Mammary epithelial cell (primary cell): ENCODE results near the gene TCP11.

Source experiments
- CTCF ChIP-seq, 2 donors: IDR thresholded peaks in 1 of 2; conservative IDR thresholded peaks in 1 of 2; 2 replicates each; pipeline ENCODE4 v1.5.1; 2011 to 2012; ENCODE audit warnings: inconsistent platforms in 2 of 2, low read length in 2 of 2, mild to moderate bottlenecking in 2 of 2, control low read depth in 1 of 2, low read depth in 1 of 2; ENCODE audit not compliant: insufficient read depth in 1 of 2; ENCODE audit errors: extremely low read depth in 1 of 2
- EZH2 ChIP-seq: IDR thresholded peaks from 2 replicates; pipeline ENCODE4 v1.6.1; 2012; ENCODE audit warnings: low read length, inconsistent platforms, borderline replicate concordance

DNA sequence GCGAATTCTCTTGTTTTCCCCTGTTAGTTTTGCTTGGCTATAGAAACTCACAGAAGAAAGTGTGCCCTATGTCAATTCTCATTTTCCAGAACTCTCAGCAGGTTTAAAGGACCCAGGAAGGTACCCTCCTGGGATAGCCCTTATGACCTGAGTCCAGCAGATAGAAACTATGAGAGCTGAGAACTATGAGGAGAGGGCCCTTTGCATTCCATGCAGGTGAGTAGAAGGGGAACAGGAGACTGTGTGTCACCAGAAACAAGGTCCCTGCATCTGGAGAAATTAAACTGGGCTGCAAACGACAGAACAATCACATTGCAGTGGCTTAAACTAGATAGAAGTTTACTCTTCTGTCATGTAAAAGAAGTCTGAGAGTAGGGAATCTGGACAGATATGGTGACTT, 36.9 kb upstream of the TCP11 start:
- TF ChIP-seq CTCF (conservative IDR thresholded peaks at IDR 0.05 in 1 of 2, IDR thresholded peaks at IDR 0.05 in 1 of 2; ENCODE audit: extremely low read depth in 1 of 2, insufficient read depth in 1 of 2, low read depth in 1 of 2, low read length in 2 of 2) (no peak), EZH2 (no peak)
